ENCODE measurements around the gene ACVRL1.
"Not testable (repeated sequence)": the region's sequence is repeated elsewhere in the genome, so short reads cannot be mapped to it uniquely, and the experiment has no call there.

ACVRL1 gene

DNA sequence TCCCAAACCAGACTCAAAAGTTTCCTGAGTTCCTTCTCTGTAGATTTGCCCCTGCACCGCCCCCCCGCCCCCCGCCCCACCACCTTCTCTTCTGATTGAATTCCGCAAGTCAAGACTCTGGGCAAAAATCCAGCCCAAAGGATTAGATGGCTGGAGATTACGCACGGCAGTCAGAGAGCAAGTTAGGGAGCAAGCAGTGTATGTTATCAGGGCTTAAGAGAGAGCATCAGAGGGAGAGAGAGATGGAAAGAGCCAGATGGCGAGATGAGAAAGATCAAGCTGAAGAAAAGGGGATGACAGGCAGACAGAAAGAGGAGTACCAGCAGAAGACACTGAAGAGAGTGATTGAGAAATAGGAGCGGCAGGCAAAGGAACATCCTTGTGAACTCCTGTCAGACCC is 33.3 kb upstream of the ACVRL1 start:
- DNase-seq (ENCODE audit: low read depth, low spot score), result no peak

DNA sequence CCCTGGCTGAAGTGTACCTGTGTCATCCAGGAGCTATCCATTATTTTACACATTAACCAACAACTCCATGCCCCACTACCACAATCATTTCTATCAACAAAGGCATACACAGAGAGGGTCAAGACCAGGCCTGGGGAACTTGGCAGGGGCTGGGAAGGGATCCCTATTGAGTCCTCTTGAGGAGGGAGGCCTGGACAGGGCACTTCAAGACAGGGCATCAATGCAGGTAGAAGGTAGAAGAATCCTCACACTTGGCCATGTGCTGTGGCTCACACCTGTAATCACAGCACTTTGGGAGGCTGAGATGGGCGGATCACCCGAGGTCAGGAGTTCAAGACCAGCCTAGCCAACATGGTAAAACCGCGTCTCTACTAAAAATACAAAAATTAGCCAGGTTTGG is 32.8 kb upstream of the ACVRL1 start:
- DNase-seq (ENCODE audit: low read depth, low spot score), result no peak

DNA sequence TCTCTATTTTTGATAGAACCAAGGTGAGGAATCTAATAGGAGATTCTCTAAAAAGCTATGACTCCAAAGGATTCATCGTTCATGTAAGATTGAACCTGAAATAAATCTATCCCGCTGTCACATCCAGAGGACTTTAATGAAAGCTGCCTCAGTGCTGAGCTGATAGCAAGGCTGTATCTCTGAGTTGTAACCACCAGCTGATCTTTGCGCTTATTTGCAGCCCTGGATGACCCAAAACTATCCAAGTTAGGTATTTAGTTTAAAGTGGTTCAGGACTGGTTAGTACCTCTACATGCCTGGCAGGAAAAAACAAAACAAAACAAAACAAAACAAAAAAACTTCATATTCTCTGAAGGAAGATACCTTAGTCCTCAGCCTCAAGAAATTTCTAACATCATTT is 28.2 kb upstream of the ACVRL1 start:
- DNase-seq (ENCODE audit: low read depth, low spot score), result no peak

DNA sequence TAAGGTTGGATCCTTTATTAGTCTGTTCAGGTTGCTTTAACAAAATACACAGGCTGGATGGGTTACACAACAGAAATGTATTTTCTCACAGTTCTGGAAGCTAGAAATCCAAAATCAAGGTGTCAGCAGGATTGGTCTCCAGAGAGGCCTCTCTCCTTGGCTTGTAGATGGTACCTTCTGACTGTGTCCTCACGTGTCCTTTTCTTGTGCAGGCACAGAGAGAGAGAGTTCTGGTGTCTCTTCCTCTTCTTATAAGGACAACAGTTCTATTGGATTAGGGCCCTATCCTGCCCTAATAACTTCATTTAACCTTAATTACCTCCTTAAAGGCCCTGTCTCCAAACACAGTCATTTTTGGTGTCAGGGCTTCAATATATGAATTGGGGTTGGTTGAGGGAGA is 24.0 kb upstream of the ACVRL1 start:
- DNase-seq (ENCODE audit: low read depth, low spot score), result no peak

DNA sequence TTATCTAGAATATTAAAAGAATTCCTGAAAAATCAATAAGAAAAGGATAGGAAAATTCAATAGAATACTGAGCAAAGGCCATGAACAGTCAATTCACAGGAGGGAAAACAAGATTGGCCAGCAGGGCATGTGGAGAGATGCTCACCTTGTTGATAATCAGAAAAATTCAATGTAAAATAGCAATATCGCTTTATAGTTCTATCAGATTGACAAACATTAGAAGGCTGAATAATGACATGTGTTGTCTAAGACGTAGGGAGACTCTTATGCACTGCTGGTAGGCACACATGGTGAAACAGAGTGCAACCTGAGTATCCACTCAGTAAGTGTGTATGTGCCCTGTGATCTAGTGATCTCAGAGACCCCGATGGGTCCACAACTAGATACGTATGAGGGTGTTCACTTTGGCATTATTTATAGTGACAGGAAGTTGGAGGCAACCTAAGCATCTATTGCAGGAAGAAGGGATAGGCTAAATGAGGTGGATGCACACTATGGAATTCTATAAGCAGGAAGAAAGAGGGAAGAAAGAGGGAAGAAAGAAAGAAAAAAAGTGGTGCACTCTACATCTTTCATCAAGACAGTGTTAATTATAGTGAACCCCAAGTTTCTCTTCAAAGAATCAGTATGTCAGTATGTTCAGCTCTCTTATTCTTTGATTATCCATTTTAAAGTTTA is 23.2 kb upstream of the ACVRL1 start:
- no peak for DNase-seq (ENCODE audit: low read depth, low spot score)

DNA sequence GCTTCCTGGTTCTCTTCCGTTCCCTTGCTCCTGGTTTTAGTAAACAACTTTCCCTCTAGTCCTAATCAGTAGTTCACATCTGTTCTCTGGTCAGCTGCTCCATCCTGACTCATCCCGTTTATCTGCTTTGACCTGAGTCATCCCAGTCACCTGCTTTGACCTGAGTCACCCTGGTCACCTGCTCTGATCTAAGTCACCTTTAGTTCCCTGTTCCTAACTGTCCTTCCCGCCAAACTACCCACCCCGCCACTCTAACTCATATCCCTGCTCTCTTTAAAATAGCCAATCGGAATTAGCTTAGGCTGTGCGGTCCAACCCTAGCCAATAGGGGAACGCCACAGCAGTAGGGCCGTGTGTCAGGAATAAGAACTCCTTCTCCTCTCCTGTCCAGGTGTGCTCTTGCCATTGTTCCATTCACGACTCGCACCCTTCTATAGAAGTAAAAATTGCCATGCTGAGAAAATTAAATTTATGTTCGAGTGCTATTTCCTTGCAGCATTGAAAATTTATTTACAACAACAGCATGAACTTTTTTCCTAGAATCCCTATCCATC is 22.6 kb upstream of the ACVRL1 start:
- no peak for DNase-seq (ENCODE audit: low read depth, low spot score)

DNA sequence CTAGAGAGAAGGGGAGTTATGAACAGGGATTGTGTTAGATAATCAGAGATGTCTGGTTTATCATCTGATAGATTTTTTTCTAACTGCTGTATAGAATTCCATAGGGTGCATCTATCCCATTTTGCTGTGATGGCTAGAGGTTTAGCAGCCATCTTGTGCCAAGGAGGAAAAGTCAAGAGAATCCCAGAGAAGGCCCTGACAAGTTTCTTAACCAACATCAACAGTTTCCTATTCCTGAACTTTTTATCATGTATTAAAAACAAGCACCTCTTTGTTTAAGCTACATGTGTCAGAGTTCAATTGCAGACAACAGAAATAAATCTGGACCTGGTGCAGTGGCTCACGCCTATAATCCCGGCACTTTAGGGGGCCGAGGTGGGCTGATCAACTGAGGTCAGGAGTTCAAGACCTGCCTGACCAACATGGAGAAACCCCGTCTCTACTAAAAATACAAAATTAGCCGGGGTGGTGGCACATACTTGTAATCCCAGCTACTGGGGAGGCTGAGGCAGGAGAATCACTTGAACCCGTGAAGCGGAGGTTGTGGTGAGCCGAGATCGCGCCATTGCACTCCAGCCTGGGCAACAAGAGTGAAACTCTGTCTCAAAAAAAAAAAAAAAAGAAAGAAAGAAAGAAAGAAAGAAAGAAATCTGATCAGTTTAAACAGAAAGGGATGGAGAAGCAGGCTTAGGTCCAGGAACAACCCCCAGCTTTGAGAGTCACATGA is 21.8 kb upstream of the ACVRL1 start:
- not testable (repeated sequence) for DNase-seq (ENCODE audit: low read depth, low spot score)

DNA sequence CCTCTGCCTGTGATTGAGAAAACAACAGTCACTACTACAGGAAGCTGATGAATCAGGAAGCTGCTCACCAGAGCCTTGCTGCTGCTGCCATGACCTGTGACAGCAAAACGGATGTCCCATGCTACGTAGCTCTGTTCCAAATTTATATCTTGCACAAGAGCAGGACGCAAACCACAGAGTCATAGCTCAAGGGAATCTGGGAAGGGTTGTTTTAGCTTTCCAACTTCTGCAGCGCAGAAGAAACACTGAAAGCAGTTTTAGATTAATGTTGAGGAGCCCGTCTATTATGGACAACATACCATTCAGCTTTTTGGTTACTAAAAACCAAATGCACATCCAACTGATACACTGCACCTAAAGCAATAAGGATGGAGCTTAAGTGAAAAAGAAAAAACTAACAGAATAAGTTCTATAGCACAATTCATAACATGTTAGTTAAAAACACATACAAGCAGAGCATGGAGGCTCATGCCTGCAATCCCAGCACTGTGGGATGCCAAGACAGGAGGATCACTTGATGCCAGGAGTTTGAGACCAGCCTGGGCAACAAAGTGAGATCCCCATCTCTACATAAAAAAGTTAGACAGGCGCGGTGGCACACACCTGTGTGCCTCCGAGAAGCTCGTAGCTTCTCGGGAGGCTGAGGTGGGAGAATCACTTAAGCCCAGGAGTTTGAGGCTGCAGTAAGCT is 21.1 kb upstream of the ACVRL1 start:
- DNase-seq (ENCODE audit: low read depth, low spot score), result no peak

DNA sequence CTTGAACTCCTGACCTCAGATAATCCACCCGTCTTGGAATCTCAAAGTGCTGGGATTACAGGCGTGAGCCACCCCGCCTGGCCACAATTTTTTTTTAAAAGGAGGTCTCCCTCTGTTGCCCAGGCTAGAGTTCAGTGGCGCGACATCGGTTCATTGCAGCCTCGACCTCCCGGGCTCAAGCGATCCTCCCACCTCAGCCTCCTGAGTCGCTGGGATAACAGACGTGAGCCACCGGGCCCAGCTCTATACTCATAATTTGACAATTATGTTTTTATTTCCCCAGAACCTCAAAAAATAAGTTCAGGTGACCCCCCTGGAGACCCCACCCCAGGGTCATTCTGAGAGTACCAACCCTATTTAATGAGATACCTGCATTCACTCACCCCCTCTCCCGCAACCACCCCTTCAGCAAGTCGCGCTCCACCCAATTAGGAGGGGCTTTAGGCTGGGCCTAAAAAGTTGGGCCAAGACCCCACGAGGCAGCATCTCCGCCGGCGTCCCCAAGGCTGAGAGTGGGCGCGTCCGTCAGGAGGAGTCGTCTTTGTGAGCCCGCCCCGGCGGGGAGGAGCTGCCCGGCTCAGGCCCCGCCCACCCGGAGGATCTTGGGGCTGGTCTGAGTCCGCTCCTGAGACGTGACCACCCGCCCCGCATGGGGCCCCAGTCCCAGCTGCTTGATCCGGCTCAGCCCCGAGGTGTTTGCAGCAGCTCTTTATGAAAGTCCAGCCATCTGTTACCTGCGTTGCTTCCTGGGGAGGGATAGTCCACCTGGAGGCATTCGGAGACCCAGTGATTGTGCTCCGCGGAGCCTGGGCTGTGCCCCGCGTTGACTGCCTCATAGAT is 19.6 kb upstream of the ACVRL1 start, which contains the start of gene ANKRD33:
Gene ANKRD33, plus strand, starts transcription at position 628 of the 840 bp plus-strand sequence. Its CDS starts 84 bp downstream, at position 712.
- DNase-seq (ENCODE audit: low read depth, low spot score), result no peak

DNA sequence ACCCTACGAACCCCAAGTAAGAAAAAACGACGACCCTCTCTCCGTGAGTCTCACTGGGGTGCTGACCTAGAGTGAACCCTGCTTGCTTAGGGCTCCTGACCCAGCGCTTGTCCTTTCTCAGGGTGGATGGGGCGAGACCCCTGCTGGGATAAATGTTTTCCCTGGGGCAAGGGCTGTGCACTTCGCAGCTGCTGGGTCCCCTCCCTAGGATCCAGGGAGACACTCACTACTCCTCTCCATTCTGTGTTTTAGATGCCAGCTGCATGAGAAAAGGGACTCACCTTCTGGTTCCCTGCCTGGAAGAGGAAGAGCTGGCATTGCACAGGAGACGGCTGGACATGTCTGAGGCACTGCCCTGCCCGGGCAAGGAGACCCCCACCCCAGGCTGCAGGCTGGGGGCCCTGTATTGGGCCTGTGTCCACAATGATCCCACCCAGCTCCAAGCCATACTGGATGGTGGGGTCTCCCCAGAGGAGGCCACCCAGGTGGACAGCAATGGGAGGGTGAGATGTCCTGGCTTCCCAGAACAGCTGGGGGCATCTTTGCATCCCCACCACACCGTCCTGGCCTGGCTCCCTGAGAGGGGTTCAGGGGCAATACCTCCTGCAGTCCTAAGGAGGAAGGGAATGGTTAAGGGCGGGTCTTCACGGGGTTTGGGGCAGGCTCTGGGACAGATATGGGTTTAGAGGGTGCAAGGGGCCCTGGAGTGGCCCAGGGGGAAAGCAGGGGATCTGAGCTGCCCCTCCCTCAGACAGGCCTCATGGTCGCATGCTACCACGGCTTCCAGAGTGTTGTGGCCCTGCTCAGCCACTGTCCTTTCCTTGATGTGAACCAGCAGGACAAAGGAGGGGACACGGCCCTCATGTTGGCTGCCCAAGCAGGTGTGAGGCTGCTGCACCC is 18.7 kb upstream of the ACVRL1 start:
- DNase-seq (ENCODE audit: low read depth, low spot score), result no peak

DNA sequence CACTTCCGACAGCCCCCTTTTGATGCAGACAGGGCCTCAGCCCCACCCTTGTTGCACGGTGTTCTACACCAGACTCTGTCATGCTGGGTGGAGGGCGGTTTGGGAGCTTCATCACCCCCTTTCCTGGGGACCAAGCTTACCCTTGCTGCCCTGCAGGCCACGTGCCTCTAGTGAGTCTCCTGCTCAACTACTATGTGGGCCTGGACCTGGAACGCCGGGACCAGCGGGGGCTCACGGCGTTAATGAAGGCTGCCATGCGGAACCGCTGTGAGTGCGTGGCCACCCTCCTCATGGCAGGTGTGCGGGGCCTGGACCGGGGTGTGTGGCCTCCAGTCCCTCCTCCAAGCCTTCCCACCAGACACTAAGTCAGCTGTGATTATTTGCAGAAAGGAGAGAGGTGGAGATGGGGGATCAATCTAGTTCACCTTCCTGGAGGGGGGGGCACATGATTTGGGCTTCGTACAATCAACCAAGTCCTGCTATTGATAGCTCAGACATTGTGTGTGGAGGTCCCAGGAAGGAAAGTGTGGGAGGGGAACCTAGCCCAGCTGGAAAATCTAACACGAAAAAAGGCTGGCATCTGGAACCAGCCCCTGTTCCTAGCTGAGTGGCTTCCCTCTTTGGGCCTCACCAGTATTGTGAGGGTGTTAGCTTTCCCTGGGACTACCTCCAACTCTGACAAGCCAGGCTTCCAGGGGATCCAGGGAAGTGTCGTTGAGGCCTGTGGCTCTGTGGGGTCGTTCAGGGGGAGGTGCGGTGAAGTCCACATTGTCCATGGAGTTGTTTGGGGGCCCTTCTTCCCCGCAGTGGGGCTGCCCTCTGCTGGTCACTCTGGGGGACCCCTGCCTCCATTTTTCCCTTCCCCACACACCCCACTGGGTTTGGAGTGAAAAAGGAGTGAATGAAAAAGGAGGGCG is 17.8 kb upstream of the ACVRL1 start:
- DNase-seq (ENCODE audit: low read depth, low spot score), result no peak

DNA sequence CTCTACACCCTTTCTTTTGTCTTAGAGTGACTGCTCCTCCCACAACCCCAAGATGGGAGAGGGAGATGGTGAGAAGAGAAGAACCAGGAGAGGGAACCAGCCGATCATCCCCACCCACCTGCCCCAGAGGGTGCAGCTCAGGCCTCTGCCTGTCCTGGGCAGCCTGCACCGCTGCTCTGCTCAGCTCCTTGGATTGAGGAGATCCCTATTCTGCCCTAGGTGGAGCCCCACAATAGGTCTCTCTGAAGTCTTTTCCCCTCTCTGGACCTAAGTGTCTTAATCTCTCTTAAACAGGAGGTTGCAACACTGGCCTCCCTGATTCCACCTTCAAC is 17.2 kb upstream of the ACVRL1 start:
- DNase-seq (ENCODE audit: low read depth, low spot score), result no peak

DNA sequence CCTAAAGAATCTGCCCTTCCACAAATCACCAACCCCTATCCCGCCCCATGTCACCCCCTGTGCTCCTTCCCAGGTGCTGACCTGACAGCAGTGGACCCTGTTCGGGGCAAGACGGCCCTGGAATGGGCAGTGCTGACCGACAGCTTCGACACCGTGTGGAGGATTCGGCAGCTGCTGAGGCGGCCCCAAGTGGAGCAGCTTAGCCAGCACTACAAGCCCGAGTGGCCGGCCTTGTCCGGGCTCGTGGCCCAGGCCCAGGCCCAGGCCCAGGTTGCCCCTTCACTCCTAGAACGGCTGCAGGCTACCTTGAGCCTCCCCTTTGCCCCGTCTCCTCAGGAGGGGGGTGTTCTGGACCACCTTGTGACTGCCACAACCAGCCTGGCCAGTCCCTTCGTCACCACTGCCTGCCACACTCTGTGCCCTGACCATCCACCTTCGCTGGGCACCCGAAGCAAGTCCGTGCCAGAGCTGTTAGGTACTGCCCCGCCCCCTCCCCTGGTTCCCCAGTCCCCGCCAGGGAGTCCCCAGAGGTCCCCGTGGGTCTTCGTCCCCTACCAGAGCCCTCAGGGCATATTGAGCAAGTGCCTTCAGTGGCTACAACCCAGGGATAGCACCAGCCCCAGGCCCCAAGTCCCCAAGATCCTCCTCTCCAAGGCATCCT is 16.7 kb upstream of the ACVRL1 start:
- DNase-seq (ENCODE audit: low read depth, low spot score), result no peak

DNA sequence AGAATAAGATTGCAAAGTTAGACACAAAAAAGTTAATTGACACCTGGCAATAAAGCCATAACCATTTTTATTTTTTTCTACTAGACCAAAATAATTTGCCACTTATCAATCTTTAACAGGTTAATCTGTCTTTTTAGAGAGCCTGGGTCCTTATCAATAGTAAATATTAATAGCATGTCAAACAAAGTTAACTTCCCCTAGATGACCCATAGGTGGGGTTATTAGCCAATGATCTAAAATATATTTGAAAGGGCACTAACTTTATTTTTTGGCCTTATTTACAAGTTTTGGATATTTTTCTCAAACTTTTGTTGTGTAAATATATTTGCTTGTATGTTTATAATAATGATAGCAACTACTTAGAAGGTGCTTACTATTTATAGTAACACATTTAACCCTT is 15.5 kb upstream of the ACVRL1 start:
- no peak for DNase-seq (ENCODE audit: low read depth, low spot score)

DNA sequence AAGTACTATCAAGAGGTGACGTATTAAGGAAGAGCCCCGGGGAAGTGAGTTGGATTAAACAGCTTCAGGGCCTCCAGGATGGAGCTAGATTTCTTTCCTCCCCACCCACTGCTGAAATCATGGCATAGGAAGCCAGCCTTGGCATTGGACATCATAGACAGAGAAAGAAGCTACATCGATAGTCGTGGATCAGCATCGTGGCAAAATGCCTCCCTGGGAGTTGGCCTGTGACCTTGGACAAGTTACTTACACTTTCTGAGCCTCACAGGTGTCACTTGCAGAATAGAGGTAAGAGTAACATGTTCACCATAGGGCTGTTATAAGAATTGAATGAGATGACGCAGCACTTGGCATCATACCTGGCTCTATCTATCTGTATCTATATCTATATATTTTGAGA is 13.5 kb upstream of the ACVRL1 start:
- no peak for DNase-seq (ENCODE audit: low read depth, low spot score)

DNA sequence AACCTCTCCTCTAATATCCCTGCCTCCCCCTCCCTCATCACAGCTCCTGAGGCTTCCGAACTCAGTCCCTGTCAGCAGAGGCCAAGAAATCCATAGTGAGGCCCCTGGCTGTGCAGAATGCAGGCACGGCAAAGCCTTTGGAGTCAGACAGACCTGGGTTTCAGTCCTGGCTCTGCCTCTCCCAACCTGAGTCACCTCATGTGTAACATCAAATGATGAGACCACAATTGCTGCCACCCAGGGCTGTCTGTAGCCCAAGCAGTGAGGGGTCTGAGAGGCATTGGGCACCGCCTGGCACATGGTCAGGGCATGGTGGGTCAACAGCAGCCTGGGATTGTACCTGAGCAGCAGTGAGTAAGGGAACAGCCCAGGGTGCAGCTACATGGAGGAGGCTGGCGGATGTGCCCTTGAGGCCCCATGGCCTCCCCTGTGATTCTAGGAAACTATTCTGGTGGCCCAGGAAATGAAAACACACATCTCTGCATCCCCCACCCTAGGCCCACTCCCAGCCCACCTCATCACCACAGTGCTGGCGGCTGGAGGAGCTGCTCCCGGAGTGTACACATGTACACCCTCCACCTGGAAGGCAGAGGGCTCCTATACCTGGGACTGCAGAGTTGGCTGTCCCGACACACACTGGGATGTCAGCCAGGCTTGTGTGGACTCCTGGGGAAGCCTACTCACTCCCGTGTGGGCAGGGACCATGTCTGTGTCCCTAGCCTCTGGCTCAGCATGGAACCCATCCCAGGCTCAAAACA is 11.7 kb upstream of the ACVRL1 start:
- DNase-seq (ENCODE audit: low read depth, low spot score), result no peak

DNA sequence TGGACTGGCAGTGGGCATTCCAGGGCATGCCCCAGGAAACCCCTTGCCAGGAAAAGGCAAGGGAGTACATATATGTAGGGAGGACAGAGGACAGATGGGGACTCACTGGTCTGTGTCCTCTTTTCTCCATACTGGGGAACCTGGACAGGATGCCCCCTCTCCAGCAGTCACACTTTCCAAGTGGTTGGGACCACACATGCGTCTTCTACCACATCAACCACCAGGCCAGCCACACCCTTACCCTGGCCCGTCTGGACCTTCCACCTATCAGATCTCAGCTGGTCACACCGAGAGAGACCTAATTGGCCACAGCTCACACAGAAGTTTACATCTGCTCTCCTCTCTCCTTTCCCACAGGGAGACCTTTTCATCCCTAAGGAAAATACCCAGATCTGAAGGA is 11.1 kb upstream of the ACVRL1 start:
- DNase-seq (ENCODE audit: low read depth, low spot score), result no peak

DNA sequence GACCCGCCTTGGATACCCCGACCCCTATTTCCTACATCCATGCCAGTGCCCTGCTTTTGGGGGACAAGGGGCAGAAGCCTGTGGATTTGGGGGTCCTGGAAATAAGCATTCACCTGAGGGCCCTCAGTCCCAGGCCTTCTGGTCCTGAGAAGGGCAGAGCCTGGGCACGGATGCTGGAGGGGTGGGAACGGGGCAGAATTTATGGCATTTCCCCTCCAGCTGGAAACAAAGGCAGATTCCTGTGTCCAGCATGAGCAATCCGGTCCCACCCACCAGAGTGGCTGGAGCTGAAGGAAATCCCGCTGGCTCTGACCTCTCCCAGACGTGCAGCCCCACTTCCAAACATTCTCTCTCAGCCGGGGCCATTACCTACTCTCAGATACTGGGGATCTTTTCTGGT is 10.1 kb upstream of the ACVRL1 start:
- DNase-seq (ENCODE audit: low read depth, low spot score), result no peak
